Liver (tissue), 3 donors: ENCODE data around the gene STRIP2.

Experiments used
- CTCF ChIP-seq: fragments of 150-350 bp; IDR thresholded peaks from 2 replicates; pipeline ENCODE4 v1.5.1; 2017; ENCODE audit warnings: improper control_type of control experiment, low read depth, low read length; ENCODE audit not compliant: missing input control
- FOXA2 ChIP-seq: IDR thresholded peaks from 2 replicates; pipeline ENCODE4 v1.6.1; 2016; ENCODE audit warnings: antibody characterized with exemption
- JUND ChIP-seq, 2 donors: IDR thresholded peaks; 2 replicates each; pipeline ENCODE4 v1.6.1; 2016; ENCODE audit warnings: antibody characterized with exemption in 2 of 2
- MAX ChIP-seq: IDR thresholded peaks from 2 replicates; pipeline ENCODE4 v1.6.1; 2016; ENCODE audit warnings: antibody characterized with exemption
- TAF1 ChIP-seq: conservative IDR thresholded peaks from 2 replicates; pipeline ENCODE4 v1.6.1; 2016; ENCODE audit warnings: antibody characterized with exemption, mild to moderate bottlenecking
- YY1 ChIP-seq: IDR thresholded peaks from 2 replicates; pipeline ENCODE4 v1.6.1; 2016; ENCODE audit warnings: antibody characterized with exemption, mild to moderate bottlenecking
- TF ChIP-seq, protein P1 (sequence below): IDR thresholded peaks from 2 replicates; pipeline ENCODE4 v1.6.1; 2016; ENCODE audit warnings: antibody characterized with exemption
- donor health status: healthy.
- donor health status: healthy.

DNA sequence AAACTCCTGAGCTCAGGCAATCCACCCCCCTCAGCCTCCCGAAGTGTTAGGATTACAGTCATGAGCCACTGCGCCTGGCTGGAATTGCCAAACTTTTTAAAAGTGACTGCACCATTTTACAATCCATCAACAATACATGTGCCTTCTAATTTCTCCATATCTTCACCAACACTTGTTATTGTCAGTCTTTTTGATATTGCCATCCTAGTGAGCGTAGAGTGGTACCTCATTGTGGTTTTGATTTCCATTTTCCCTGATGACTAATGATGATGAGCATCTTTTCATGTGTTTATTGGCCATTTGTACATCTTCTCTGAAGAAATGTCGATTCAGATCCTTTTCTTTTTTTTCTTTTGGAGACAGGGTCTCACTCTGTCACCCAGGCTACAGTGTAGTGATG, 21.7 kb upstream of the STRIP2 start:
- TF ChIP-seq TAF1 = no peak
- no peak for TF ChIP-seq CTCF
- TF ChIP-seq YY1 = no peak
- no peak for TF ChIP-seq MAX
- TF ChIP-seq FOXA2 = no peak
- no peak for TF ChIP-seq JUND (IDR thresholded peaks at IDR 0.05)
- TF ChIP-seq, protein P1, sequence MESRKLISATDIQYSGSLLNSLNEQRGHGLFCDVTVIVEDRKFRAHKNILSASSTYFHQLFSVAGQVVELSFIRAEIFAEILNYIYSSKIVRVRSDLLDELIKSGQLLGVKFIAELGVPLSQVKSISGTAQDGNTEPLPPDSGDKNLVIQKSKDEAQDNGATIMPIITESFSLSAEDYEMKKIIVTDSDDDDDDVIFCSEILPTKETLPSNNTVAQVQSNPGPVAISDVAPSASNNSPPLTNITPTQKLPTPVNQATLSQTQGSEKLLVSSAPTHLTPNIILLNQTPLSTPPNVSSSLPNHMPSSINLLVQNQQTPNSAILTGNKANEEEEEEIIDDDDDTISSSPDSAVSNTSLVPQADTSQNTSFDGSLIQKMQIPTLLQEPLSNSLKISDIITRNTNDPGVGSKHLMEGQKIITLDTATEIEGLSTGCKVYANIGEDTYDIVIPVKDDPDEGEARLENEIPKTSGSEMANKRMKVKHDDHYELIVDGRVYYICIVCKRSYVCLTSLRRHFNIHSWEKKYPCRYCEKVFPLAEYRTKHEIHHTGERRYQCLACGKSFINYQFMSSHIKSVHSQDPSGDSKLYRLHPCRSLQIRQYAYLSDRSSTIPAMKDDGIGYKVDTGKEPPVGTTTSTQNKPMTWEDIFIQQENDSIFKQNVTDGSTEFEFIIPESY = no peak
